HepG2 (cell line): ENCODE data around the gene SCGB1C2. TPM values are rescaled to one million over a fixed set of nuclear protein-coding genes. Genes with fewer than 3 reads are reported as not detected.

Experiments used
- ATAC-seq: fragments of 200-7000 bp; cut with Tn5 transposase; 3 replicates; pipeline ENCODE4 v1.9.1; 2020; ENCODE audit warnings: mild to moderate bottlenecking, moderate library complexity
- BruUV-seq: library from RNA; stranded (reverse); fragments of 400-500 nt; replicated peaks from 2 replicates; lab custom pipeline; 2021; lab: Mats Ljungman, UMichigan
- CTCF ChIA-PET: fragments of 300-600 bp; formaldehyde crosslinking; extraction: SDS; loops from one replicate; lab custom pipeline; 2021; ENCODE audit warnings: low total read pairs, inconsistent platforms, low intra/inter-chr PET ratio; lab: Yijun Ruan, JAX
- POLR2A ChIA-PET: fragments of 350-600 bp; sonication (Branson Sonifier 250); formaldehyde crosslinking; loops from one replicate; lab custom pipeline; 2020; ENCODE audit warnings: antibody characterized with exemption, inconsistent platforms; lab: Yijun Ruan, JAX
- DNase-seq: peaks from one replicate; pipeline ENCODE4 v3.0.0-alpha.2; 2015; ENCODE audit warnings: low spot score
- FAIRE-seq: peaks from 3 replicates; lab custom pipeline; 2011; peaks lifted over from hg19 to GRCh38; lab: Jason Lieb, UNC
- H2AFZ ChIP-seq: one replicate; pipeline ENCODE4 v1.6.1; 2011; ENCODE audit warnings: low read length, inconsistent platforms
- H3K27ac ChIP-seq: fragments of 300-600 bp; 3 replicates; pipeline ENCODE4 v1.8.0; 2011; ENCODE audit warnings: mixed run types, mild to moderate bottlenecking, mixed read lengths, low read length, inconsistent platforms; ENCODE audit not compliant: insufficient read depth; ENCODE audit errors: extremely low read length
- H3K27me3 ChIP-seq, 2 experiments: fragments of 200-600 bp in 1 of 2; 2 replicates in 1 of 2; 3 replicates in 1 of 2; pipeline versions ENCODE4 v1.6.0 to v1.8.0; 2011; ENCODE audit warnings: low read length in 2 of 2, mild to moderate bottlenecking in 2 of 2, moderate library complexity in 2 of 2, inconsistent platforms in 1 of 2; ENCODE audit not compliant: insufficient read depth in 2 of 2, control insufficient read depth in 1 of 2
- H3K36me3 ChIP-seq, 2 experiments: fragments of 200-600 bp in 1 of 2; replicated peaks in 1 of 2; 2 replicates in 1 of 2; 3 replicates in 1 of 2; pipeline versions ENCODE4 v1.5.1 to v1.8.0; 2011; ENCODE audit warnings: low read length in 2 of 2, inconsistent platforms in 1 of 2; ENCODE audit not compliant: insufficient read depth in 2 of 2, control insufficient read depth in 1 of 2
- H3K4me1 ChIP-seq: 2 replicates; pipeline ENCODE4 v1.5.1; 2012; ENCODE audit warnings: low read length, inconsistent platforms; ENCODE audit not compliant: insufficient read depth
- H3K4me2 ChIP-seq: 2 replicates; pipeline ENCODE4 v1.6.0; 2011; ENCODE audit warnings: low read depth, low read length, inconsistent platforms
- H3K4me3 ChIP-seq, 3 experiments: fragments of 200-600 bp in 1 of 3; sonication (generic), shearing (Covaris generic) in 1 of 3; replicated peaks in 1 of 3; 2 replicates each; pipeline ENCODE4 v1.5.1; 2011 to 2016; ENCODE audit warnings: low read length in 3 of 3, inconsistent platforms in 2 of 3, low read depth in 2 of 3, mild to moderate bottlenecking in 2 of 3, control low read depth in 1 of 3, mixed read lengths in 1 of 3; ENCODE audit not compliant: insufficient read depth in 1 of 3
- H3K79me2 ChIP-seq: one replicate; pipeline ENCODE4 v1.6.1; 2011; ENCODE audit warnings: low read length, inconsistent platforms; ENCODE audit not compliant: insufficient read depth
- H3K9ac ChIP-seq: 2 replicates; pipeline ENCODE4 v1.6.0; 2011; ENCODE audit warnings: mild to moderate bottlenecking, low read depth, low read length, inconsistent platforms; ENCODE audit not compliant: insufficient read depth
- H3K9me3 ChIP-seq: 2 replicates; pipeline ENCODE4 v1.5.1; 2012; ENCODE audit warnings: mild to moderate bottlenecking, low read length
- H4K20me1 ChIP-seq: 2 replicates; pipeline ENCODE4 v1.6.0; 2011; ENCODE audit warnings: inconsistent platforms, mild to moderate bottlenecking, low read length, moderate library complexity; ENCODE audit not compliant: insufficient read depth
- ARNT ChIP-seq: fragments of 450-650 bp; IDR thresholded peaks from 2 replicates; pipeline ENCODE4 v1.6.1; 2017
- ATAD3A ChIP-seq: sonication (generic); formaldehyde crosslinking; IDR thresholded peaks from 2 replicates; pipeline ENCODE4 v1.4.0; 2020; ENCODE audit warnings: missing genetic modification reagents
- ATF7-NPFF ChIP-seq: sonication (generic); formaldehyde crosslinking; IDR thresholded peaks from 2 replicates; pipeline ENCODE4 v1.8.1; 2023; ENCODE audit warnings: mild to moderate bottlenecking, low read depth, missing genetic modification reagents, moderate library complexity
- CHD2 ChIP-seq: IDR thresholded peaks from 2 replicates; pipeline ENCODE4 v1.6.1; 2011; ENCODE audit warnings: low read depth, low read length, improper control_type of control experiment
- HES4 ChIP-seq: sonication (generic); formaldehyde crosslinking; IDR thresholded peaks from 2 replicates; pipeline ENCODE4 v1.9.0; 2021; ENCODE audit warnings: mild to moderate bottlenecking, missing genetic modification reagents, borderline replicate concordance
- TSC22D2 ChIP-seq: sonication (generic); formaldehyde crosslinking; IDR thresholded peaks from 2 replicates; pipeline ENCODE4 v1.5.1; 2020; ENCODE audit warnings: missing genetic modification reagents, mild to moderate bottlenecking, borderline replicate concordance
- YEATS2 ChIP-seq: sonication (generic); formaldehyde crosslinking; IDR thresholded peaks from 2 replicates; pipeline ENCODE4 v1.4.0; 2020; ENCODE audit warnings: missing genetic modification reagents, borderline replicate concordance
- ZFP62 ChIP-seq: sonication (generic); formaldehyde crosslinking; IDR thresholded peaks from 2 replicates; pipeline ENCODE4 v1.4.0; 2020; ENCODE audit warnings: missing genetic modification reagents
- ZNF138 ChIP-seq: sonication (generic); formaldehyde crosslinking; IDR thresholded peaks from 2 replicates; pipeline ENCODE4 v1.5.0; 2020; ENCODE audit warnings: mild to moderate bottlenecking, low read depth, missing genetic modification reagents
- ZNF543 ChIP-seq: sonication (generic); formaldehyde crosslinking; IDR thresholded peaks from 2 replicates; pipeline ENCODE4 v1.4.0; 2020; ENCODE audit warnings: mild to moderate bottlenecking, missing genetic modification reagents
- ZNF562 ChIP-seq: sonication (generic); formaldehyde crosslinking; IDR thresholded peaks from 2 replicates; pipeline ENCODE4 v1.8.0; 2022; ENCODE audit warnings: missing genetic modification reagents, borderline replicate concordance
- ZNF660 ChIP-seq: sonication (generic); formaldehyde crosslinking; IDR thresholded peaks from 2 replicates; pipeline ENCODE4 v1.5.1; 2020; ENCODE audit warnings: mild to moderate bottlenecking, low read depth, missing genetic modification reagents, borderline replicate concordance
- WGBS: methylation state at CpG from one replicate; pipeline ENCODE4 v1.1.6; 2017; ENCODE audit warnings: low lambda C conversion rate; 5-methylcytosine and 5-hydroxymethylcytosine counted together
- in situ Hi-C: cut with HindIII; loops from 2 replicates; pipeline ENCODE4 v1.10.0; 2017; ENCODE audit warnings: low pct_unique_long_range_greater_than_20kb; ENCODE audit not compliant: extremely low pct_ligation_motif_present
- intact Hi-C: fragments of 100-400 bp; cut with micrococcal nuclease; formaldehyde crosslinking; loops from one replicate; pipeline ENCODE4 v1.10.0; 2022; ENCODE audit not compliant: unreplicated experiment
- polyA plus RNA-seq, 8 experiments: library from polyadenylated mRNA; depleted of rRNA in 3 of 8; stranded (reverse) in 7 of 8; unstranded in 1 of 8; fragments of >200 nt; fragmentation: Illumina TruSeq in 4 of 8; extraction: Trizol in 4 of 8; gene quantifications; 2 replicates each; pipeline versions ENCODE4 v1.2.1 to v1.2.3, GENCODE V29; 2011 to 2016; ENCODE audit warnings: low read depth in 4 of 8, missing spikeins in 1 of 8, mixed read lengths in 1 of 8; ENCODE audit not compliant: insufficient read depth in 1 of 8
- total RNA-seq, 5 experiments: library from RNA; depleted of rRNA; stranded (reverse); fragments of >200 nt; fragmentation: Illumina TruSeq; extraction: Trizol; gene quantifications; 2 replicates each; pipeline ENCODE4 v1.2.3, GENCODE V29; 2016; ENCODE audit warnings: low read depth in 1 of 5
- TF ChIP-seq, protein P1 (sequence below): sonication (generic); formaldehyde crosslinking; IDR thresholded peaks from 2 replicates; pipeline ENCODE4 v1.9.0; 2021; ENCODE audit warnings: missing genetic modification reagents, borderline replicate concordance
- TF ChIP-seq, protein P2 (sequence below): sonication (generic); formaldehyde crosslinking; IDR thresholded peaks from 2 replicates; pipeline ENCODE4 v1.9.0; 2021; ENCODE audit warnings: missing genetic modification reagents, mild to moderate bottlenecking, borderline replicate concordance
- TF ChIP-seq, protein P3 (sequence below): sonication (generic); formaldehyde crosslinking; IDR thresholded peaks from 2 replicates; pipeline ENCODE4 v1.8.1; 2023; ENCODE audit warnings: mild to moderate bottlenecking, moderate library complexity, missing genetic modification reagents
- TF ChIP-seq, protein P4 (sequence below): sonication (generic); formaldehyde crosslinking; IDR thresholded peaks from 2 replicates; pipeline ENCODE4 v1.4.0; 2020; ENCODE audit warnings: missing genetic modification reagents, borderline replicate concordance

The SCGB1C2 gene
- total and polyA plus RNA-seq, 2 of the 13 experiments (the other 11 are each of a cell fraction or from before 2014, with no cell fraction given): not detected

DNA sequence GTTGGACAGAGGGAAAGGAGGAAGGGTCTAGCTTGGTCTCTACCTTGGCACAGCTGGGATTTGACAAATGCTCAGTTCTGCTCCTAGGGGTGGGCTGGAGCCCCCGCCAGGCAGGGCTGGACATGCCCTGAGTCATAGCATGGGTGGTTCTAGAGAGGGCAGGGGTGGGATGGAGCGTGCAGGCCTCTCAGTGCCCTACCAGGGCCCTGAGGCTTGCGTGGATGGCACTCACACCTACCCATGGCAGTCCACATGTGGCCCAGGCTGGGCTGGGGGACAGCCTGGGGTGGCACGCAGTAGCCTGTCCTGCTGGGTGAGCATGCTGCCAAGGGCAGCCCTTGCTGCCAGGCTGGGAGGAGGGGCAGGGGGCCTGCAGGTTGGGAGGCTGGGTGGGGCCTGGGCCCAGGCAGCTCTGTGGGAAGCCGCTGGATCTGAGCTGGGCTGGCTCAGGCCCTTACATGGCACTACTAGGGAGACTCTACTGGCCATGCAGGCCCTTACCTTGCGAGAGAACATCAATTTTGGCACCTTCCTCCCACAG lies 32.8 kb downstream of the SCGB1C2 start:
- peaks cover 2 to 26% of the 10 kb centered on the region in 2 experiments; a peak in 3 of 5 replicates for H3K27me3 ChIP-seq
- H4K20me1 ChIP-seq: 0 out of 2 replicates have a peak, but pooled peaks cover 4% of the 10 kb centered on the region
- no peak overlapping the region for H3K27ac ChIP-seq
- H3K9ac ChIP-seq: no peak overlapping the region
- ChIA-PET POLR2A (no interaction called here), CTCF (no interaction called here)
- 14% methylated on average over 1 of the region's 6 CpGs for WGBS
- no peak for FAIRE-seq
- H3K4me2 ChIP-seq: no peak overlapping the region
- intact Hi-C loops (no loop called here), in situ Hi-C loops (no loop called here)
- ATAC-seq: peak; percentile 47; the same call in 2 of the 3 replicates
- H3K79me2 ChIP-seq: no peaks in the 10 kb centered on the region
- no TSS peak for BruUV-seq
- no peaks in the 10 kb centered on the region for H3K4me1 ChIP-seq
- no peaks in the 10 kb centered on the region for H3K36me3 ChIP-seq
- no peak for DNase-seq
- no peak overlapping the region for H3K4me3 ChIP-seq
- H3K9me3 ChIP-seq: no peaks in the 10 kb centered on the region
- no peak overlapping the region for H2AFZ ChIP-seq
- TF ChIP-seq, protein P1, sequence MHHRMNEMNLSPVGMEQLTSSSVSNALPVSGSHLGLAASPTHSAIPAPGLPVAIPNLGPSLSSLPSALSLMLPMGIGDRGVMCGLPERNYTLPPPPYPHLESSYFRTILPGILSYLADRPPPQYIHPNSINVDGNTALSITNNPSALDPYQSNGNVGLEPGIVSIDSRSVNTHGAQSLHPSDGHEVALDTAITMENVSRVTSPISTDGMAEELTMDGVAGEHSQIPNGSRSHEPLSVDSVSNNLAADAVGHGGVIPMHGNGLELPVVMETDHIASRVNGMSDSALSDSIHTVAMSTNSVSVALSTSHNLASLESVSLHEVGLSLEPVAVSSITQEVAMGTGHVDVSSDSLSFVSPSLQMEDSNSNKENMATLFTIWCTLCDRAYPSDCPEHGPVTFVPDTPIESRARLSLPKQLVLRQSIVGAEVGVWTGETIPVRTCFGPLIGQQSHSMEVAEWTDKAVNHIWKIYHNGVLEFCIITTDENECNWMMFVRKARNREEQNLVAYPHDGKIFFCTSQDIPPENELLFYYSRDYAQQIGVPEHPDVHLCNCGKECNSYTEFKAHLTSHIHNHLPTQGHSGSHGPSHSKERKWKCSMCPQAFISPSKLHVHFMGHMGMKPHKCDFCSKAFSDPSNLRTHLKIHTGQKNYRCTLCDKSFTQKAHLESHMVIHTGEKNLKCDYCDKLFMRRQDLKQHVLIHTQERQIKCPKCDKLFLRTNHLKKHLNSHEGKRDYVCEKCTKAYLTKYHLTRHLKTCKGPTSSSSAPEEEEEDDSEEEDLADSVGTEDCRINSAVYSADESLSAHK (CRISPR knock-in tag): no peak
- TF ChIP-seq ZNF660 (CRISPR knock-in tag) (no peak), CHD2 (no peak), ARNT (no peak), ATAD3A (CRISPR knock-in tag) (no peak), HES4 (CRISPR knock-in tag) (no peak), ZNF562 (CRISPR knock-in tag) (no peak), TSC22D2 (CRISPR knock-in tag) (no peak), YEATS2 (CRISPR knock-in tag) (no peak), ZNF543 (CRISPR knock-in tag) (no peak), ZFP62 (CRISPR knock-in tag) (no peak), ZNF138 (CRISPR knock-in tag) (no peak), ATF7-NPFF (CRISPR knock-in tag) (no peak)
- TF ChIP-seq, protein P2, sequence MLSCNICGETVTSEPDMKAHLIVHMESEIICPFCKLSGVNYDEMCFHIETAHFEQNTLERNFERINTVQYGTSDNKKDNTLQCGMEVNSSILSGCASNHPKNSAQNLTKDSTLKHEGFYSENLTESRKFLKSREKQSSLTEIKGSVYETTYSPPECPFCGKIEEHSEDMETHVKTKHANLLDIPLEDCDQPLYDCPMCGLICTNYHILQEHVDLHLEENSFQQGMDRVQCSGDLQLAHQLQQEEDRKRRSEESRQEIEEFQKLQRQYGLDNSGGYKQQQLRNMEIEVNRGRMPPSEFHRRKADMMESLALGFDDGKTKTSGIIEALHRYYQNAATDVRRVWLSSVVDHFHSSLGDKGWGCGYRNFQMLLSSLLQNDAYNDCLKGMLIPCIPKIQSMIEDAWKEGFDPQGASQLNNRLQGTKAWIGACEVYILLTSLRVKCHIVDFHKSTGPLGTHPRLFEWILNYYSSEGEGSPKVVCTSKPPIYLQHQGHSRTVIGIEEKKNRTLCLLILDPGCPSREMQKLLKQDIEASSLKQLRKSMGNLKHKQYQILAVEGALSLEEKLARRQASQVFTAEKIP (CRISPR knock-in tag): no peak
- TF ChIP-seq, protein P3, sequence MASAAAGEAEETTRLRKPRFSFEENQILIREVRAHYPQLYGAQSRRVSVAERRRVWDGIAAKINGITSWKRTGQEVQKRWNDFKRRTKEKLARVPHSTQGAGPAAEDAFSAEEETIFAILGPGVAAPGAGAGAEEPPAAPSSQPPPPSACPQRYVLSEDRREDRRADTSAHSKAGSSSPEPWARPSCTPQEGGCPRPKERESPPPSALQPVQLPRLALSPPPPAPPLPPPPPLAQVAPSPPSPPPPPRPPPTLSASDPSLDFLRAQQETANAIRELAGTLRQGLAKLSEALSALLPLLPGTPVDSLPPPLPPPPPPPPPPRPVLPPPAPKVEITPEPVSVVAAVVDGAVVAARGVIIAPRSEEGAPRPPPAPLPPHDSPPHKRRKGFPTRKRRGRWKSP (CRISPR knock-in tag): no peak
- TF ChIP-seq, protein P4, sequence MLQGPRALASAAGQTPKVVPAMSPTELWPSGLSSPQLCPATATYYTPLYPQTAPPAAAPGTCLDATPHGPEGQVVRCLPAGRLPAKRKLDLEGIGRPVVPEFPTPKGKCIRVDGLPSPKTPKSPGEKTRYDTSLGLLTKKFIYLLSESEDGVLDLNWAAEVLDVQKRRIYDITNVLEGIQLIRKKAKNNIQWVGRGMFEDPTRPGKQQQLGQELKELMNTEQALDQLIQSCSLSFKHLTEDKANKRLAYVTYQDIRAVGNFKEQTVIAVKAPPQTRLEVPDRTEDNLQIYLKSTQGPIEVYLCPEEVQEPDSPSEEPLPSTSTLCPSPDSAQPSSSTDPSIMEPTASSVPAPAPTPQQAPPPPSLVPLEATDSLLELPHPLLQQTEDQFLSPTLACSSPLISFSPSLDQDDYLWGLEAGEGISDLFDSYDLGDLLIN (CRISPR knock-in tag): no peak
